ENCODE results near the gene TMEM63A. TPM values are rescaled to one million over a fixed set of nuclear protein-coding genes. Genes with fewer than 3 reads are reported as not detected.
"Not testable (repeated sequence)": the region's sequence is repeated elsewhere in the genome, so short reads cannot be mapped to it uniquely, and the experiment has no call there.

The TMEM63A gene
- total RNA-seq, 1 donor: 26.4 TPM

- TF ChIP-seq, protein P1, sequence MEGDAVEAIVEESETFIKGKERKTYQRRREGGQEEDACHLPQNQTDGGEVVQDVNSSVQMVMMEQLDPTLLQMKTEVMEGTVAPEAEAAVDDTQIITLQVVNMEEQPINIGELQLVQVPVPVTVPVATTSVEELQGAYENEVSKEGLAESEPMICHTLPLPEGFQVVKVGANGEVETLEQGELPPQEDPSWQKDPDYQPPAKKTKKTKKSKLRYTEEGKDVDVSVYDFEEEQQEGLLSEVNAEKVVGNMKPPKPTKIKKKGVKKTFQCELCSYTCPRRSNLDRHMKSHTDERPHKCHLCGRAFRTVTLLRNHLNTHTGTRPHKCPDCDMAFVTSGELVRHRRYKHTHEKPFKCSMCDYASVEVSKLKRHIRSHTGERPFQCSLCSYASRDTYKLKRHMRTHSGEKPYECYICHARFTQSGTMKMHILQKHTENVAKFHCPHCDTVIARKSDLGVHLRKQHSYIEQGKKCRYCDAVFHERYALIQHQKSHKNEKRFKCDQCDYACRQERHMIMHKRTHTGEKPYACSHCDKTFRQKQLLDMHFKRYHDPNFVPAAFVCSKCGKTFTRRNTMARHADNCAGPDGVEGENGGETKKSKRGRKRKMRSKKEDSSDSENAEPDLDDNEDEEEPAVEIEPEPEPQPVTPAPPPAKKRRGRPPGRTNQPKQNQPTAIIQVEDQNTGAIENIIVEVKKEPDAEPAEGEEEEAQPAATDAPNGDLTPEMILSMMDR (IDR thresholded peaks at IDR 0.05; ENCODE audit: insufficient read depth, low read length): no peak
- no peak overlapping the region for H3K4me3 ChIP-seq (ENCODE audit: low read depth, low read length)
- no peak for DNase-seq (ENCODE audit: low read depth)
These were observed 7.6 kb upstream of the TMEM63A start for GRCh38 chr1:225889743-225890142.

- TF ChIP-seq, protein P1 (IDR thresholded peaks at IDR 0.05; ENCODE audit: insufficient read depth, low read length): no peak
- no peak within 1 kb of the TSS for H3K4me3 ChIP-seq (ENCODE audit: low read depth, low read length)
- DNase-seq (ENCODE audit: low read depth): no peak
These were observed 6.9 kb upstream of the TMEM63A start, which contains the start of gene LEFTY1 for GRCh38 chr1:225888898-225889601. Gene LEFTY1, minus strand, starts transcription at chr1:225889146. Its CDS starts 80 bp downstream, at chr1:225889066.

- no peak overlapping the region for H3K4me3 ChIP-seq (ENCODE audit: low read depth, low read length)
- DNase-seq (ENCODE audit: low read depth): no peak
- TF ChIP-seq, protein P1 (IDR thresholded peaks at IDR 0.05; ENCODE audit: insufficient read depth, low read length): no peak
These were observed 6.2 kb upstream of the TMEM63A start for GRCh38 chr1:225888289-225888897.

DNA sequence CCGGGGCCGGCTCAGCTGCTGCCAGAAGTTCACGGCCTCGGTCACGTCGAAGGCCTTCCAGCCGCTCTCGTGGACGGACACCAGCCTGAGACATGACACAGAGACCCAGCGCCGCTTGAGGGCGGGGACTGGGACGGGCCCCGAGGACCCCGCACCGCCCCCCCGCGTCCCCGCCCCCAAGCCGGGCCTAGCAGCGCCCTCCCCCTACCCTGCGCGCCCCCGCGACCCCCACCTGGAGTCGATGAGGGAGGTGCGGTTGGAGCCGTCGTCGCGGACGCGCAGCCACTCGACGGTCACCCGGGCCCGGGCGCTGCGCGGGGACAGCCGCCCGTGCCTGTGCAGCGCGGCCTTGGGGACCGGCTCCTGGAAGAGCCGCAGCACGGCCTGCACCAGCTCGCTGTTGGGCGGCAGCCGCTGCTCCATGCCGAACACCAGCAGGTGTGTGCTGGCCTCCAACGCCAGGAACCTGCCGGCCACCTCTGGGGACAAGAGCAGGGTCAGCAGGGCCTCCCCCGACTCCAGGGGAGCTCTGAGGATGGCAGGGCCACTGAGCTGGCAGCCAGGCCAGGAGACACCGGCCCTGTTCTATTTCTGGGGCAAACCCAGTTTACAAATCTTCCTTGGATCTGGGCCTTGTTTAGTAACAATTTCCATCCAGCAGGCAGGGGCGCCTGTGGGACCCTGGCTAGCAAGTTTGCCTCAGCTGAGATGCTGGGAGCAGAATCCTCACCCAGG is 5.5 kb upstream of the TMEM63A start:
- DNase-seq (ENCODE audit: low read depth): not testable (repeated sequence)

GRCh38 chr1:225887030-225887314 is 4.8 kb upstream of the TMEM63A start:
- H3K4me3 ChIP-seq (ENCODE audit: low read depth, low read length): no peak overlapping the region
- TF ChIP-seq, protein P1 (IDR thresholded peaks at IDR 0.05; ENCODE audit: insufficient read depth, low read length): no peak
- no peak for DNase-seq (ENCODE audit: low read depth)

More for the DNA sequence above, 5.5 kb upstream of the TMEM63A start:
- not testable (repeated sequence) for H3K4me3 ChIP-seq (ENCODE audit: low read depth, low read length)

DNA sequence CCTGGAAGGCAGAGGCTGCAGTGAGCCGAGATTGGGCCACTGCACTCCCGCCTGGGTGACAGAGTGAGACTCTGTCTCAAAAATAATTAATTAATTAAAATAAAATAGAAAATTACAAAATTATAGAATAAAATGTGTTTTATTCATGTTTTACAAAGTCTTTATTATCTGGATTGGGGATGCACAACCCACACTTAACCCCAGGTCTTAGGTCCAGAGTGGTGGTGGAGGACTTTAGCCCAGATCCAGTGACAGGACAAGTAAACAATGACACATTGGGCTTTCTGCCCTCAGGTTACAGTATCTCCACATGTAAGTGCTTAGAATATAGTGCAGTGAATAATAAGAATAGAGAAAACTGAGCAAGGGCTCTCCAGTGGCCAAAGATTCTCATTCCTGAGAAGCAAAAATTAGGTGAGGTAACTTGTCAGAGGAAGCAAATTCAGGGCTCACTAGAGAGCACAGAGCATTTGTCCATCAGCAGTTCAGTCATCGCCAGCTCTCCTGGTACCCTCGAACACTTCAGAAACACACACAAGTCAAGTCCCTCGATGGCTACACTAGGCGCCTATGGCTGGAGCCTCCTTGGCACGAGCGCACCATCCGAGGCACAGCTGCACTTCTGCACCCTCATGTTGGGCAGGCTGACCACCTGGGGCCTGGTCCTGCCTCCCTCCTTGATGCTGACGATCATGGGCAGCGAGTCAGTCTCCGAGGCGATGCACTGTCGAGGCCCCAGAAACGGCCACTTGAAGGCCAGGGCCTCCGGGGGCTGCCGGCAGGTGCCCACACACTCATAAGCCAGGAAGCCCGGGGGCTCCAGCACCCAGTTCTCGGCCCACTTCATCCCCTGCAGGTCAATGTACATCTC is 4.2 kb upstream of the TMEM63A start:
- DNase-seq (ENCODE audit: low read depth): no peak
- H3K4me3 ChIP-seq (ENCODE audit: low read depth, low read length): no peak overlapping the region
- TF ChIP-seq, protein P1 (IDR thresholded peaks at IDR 0.05; ENCODE audit: insufficient read depth, low read length): no peak
